Trophoblast cell (in vitro differentiated cells and primary cell): ENCODE results near the gene CACNG7.
A peak's percentile ranks its signal among the peaks of the same experiment; 100 is the strongest.

ENCODE experiments used
- DNase-seq, 2 donors: peaks; one replicate each; pipeline ENCODE4 v3.0.0-alpha.2; 2016
- H2AFZ ChIP-seq: 2 replicates; pipeline ENCODE4 v1.6.1; 2013; ENCODE audit warnings: low read length, moderate library complexity, mild to moderate bottlenecking; ENCODE audit not compliant: insufficient read depth, poor library complexity
- H2AK5ac ChIP-seq: 2 replicates; pipeline ENCODE4 v1.6.1; 2013; ENCODE audit warnings: mild to moderate bottlenecking, low read length
- H2BK120ac ChIP-seq: 2 replicates; pipeline ENCODE4 v1.6.1; 2013; ENCODE audit warnings: low read length, mild to moderate bottlenecking, moderate library complexity; ENCODE audit not compliant: insufficient read depth, poor library complexity
- H2BK12ac ChIP-seq: 2 replicates; pipeline ENCODE4 v1.6.1; 2013; ENCODE audit warnings: mild to moderate bottlenecking, low read length, moderate library complexity
- H2BK5ac ChIP-seq: 2 replicates; pipeline ENCODE4 v1.6.1; 2013; ENCODE audit warnings: low read length, low read depth, moderate library complexity, mild to moderate bottlenecking; ENCODE audit not compliant: poor library complexity
- H3K14ac ChIP-seq: 2 replicates; pipeline ENCODE4 v1.6.1; 2013; ENCODE audit warnings: mild to moderate bottlenecking, low read length
- H3K18ac ChIP-seq: 2 replicates; pipeline ENCODE4 v1.6.1; 2013; ENCODE audit warnings: mild to moderate bottlenecking, low read length
- H3K23ac ChIP-seq: 2 replicates; pipeline ENCODE4 v1.6.1; 2013; ENCODE audit warnings: low read length
- H3K27ac ChIP-seq: 2 replicates; pipeline ENCODE4 v1.5.1; 2013; ENCODE audit warnings: low read depth, mild to moderate bottlenecking, inconsistent platforms, low read length, moderate library complexity
- H3K27me3 ChIP-seq: 2 replicates; pipeline ENCODE4 v1.6.1; 2013; ENCODE audit warnings: inconsistent platforms, mild to moderate bottlenecking, low read length, moderate library complexity; ENCODE audit not compliant: insufficient read depth
- H3K36me3 ChIP-seq, 2 experiments: 1 replicate in 1 of 2; 2 replicates in 1 of 2; pipeline ENCODE4 v1.6.1; 2013; ENCODE audit warnings: low read length in 2 of 2, mild to moderate bottlenecking in 2 of 2, moderate library complexity in 1 of 2; ENCODE audit not compliant: insufficient read depth in 2 of 2, control insufficient read depth in 1 of 2
- H3K4ac ChIP-seq: 2 replicates; pipeline ENCODE4 v1.6.1; 2013; ENCODE audit warnings: low read depth, mild to moderate bottlenecking, low read length, moderate library complexity
- H3K4me1 ChIP-seq, 2 experiments: 1 replicate in 1 of 2; 2 replicates in 1 of 2; pipeline ENCODE4 v1.6.1; 2013; ENCODE audit warnings: low read length in 2 of 2, mild to moderate bottlenecking in 2 of 2, moderate library complexity in 1 of 2; ENCODE audit not compliant: insufficient read depth in 2 of 2, control insufficient read depth in 1 of 2
- H3K4me2 ChIP-seq: 2 replicates; pipeline ENCODE4 v1.6.1; 2013; ENCODE audit warnings: inconsistent platforms, mild to moderate bottlenecking, low read length, moderate library complexity
- H3K4me3 ChIP-seq: 2 replicates; pipeline ENCODE4 v1.5.1; 2013; ENCODE audit warnings: mild to moderate bottlenecking, low read depth, low read length, inconsistent platforms
- H3K79me1 ChIP-seq: one replicate; pipeline ENCODE4 v1.6.1; 2013; ENCODE audit warnings: low read length
- H3K79me2 ChIP-seq: 2 replicates; pipeline ENCODE4 v1.6.1; 2013; ENCODE audit warnings: low read length, mild to moderate bottlenecking; ENCODE audit not compliant: control insufficient read depth, insufficient read depth, poor library complexity
- H3K9ac ChIP-seq: 2 replicates; pipeline ENCODE4 v1.6.1; 2013; ENCODE audit warnings: mild to moderate bottlenecking, low read length
- H3K9me3 ChIP-seq: 2 replicates; pipeline ENCODE4 v1.6.1; 2013; ENCODE audit warnings: low read depth, mild to moderate bottlenecking, control low read depth, inconsistent platforms, low read length; ENCODE audit not compliant: insufficient read depth
- H4K12ac ChIP-seq: 2 replicates; pipeline ENCODE4 v1.6.1; 2013; ENCODE audit warnings: low read depth, mild to moderate bottlenecking, low read length, moderate library complexity
- H4K8ac ChIP-seq: 2 replicates; pipeline ENCODE4 v1.6.1; 2013; ENCODE audit warnings: low read depth, mild to moderate bottlenecking, low read length, moderate library complexity
- H4K91ac ChIP-seq: one replicate; pipeline ENCODE4 v1.6.1; 2013; ENCODE audit warnings: low read depth, mild to moderate bottlenecking, low read length, moderate library complexity
- WGBS: extraction: QIAGEN DNeasy Blood & Tissue Kit; methylation state at CpG from one replicate; pipeline ENCODE4 v1.1.7; 2013; ENCODE audit warnings: missing lambda C conversion rate; ENCODE audit not compliant: insufficient read length, insufficient coverage; ENCODE audit errors: extremely low coverage; 5-methylcytosine and 5-hydroxymethylcytosine counted together

Gene CACNG7

DNA sequence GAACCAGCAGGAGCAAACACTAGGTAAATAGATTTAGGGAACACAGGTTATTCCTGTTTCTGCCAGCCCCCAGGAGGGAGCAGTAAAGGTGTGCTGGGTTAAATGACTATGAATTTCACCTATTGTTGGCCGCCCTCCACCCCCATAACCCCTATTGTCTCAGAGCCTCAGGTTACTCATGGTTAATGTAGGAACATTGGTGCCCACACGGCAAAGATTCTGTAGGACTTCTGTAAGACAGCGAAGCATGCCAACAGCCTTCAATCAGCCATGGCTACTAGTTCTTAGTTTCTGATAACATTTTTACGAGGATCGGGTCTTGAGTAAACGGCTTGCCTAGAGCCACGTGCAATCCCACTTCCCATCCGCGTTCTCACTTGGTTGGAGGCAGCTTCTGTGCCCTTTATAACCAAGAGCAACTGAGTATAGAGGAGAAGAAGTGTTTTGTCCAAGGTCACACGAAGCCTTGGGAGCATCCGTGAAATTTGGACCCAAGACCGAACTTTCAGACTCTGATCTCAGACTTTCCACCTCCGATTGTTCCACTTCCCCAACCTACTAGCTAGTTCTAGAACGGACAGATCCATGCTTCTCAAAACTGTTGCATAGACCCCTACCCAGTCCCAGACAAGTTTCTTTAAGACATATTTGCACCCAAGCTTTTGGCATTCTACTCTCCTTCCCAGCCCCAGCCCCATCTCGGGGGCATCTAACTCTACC, 48.5 kb downstream of the CACNG7 start:
- H3K27ac ChIP-seq: no peak overlapping the region
- no peak overlapping the region for H3K9ac ChIP-seq
- no peak overlapping the region for H2BK120ac ChIP-seq
- no peak overlapping the region for H4K8ac ChIP-seq
- H2BK12ac ChIP-seq: no peak overlapping the region
- H3K4ac ChIP-seq: no peak overlapping the region
- no peak overlapping the region for H2AK5ac ChIP-seq
- DNase-seq: peak in 1 of 2 donors; percentile 5
- H3K27me3 ChIP-seq: peaks cover 45% of the 10 kb centered on the region
- H2BK5ac ChIP-seq: no peak overlapping the region
- H3K14ac ChIP-seq: no peak overlapping the region
- peaks cover 4% of the 10 kb centered on the region for H3K9me3 ChIP-seq
- no peak overlapping the region for H3K4me2 ChIP-seq
- no peak overlapping the region for H4K91ac ChIP-seq
- H3K23ac ChIP-seq: no peak overlapping the region
- no peaks in the 10 kb centered on the region for H3K36me3 ChIP-seq
- WGBS: no CpG with 5 or more reads among the region's 15 CpGs
- no peak overlapping the region for H4K12ac ChIP-seq
- no peaks in the 10 kb centered on the region for H3K79me2 ChIP-seq
- no peak overlapping the region for H3K4me3 ChIP-seq
- no peak overlapping the region for H2AFZ ChIP-seq
- no peaks in the 10 kb centered on the region for H3K79me1 ChIP-seq
- no peak overlapping the region for H3K18ac ChIP-seq
- H3K4me1 ChIP-seq: peaks cover 0 to 2% of the 10 kb centered on the region in 2 experiments

DNA sequence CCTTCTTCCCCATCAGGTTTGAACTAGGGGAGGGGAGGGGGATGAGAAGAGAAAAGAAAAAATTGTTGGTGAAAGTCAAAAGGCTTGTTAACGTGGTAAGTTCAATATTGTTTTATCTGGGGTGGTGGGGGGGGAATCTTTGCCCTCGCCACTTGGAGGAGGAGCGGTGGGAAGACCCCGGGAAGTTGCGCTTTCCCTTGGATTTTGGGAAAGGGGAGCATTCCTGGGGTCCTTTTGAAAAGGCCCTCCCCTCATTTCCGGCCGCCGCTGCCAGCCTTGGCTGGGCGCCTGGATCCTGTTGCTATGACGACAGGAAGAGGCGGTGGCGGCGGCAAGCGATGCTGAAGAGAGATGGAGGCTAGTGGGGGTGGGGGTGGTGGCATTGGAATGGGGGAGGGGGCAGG, 49.1 kb downstream of the CACNG7 start:
- Histone ChIP-seq H3K4me3 (no peak overlapping the region), H3K79me2 (no peaks in the 10 kb centered on the region), H3K9me3 (peaks cover 4% of the 10 kb centered on the region), H2BK120ac (no peak overlapping the region), H3K4me1 (peaks cover 0 to 2% of the 10 kb centered on the region in 2 experiments), H3K27ac (no peak overlapping the region), H2AFZ (no peak overlapping the region), H3K36me3 (no peaks in the 10 kb centered on the region), H3K79me1 (no peaks in the 10 kb centered on the region), H3K18ac (no peak overlapping the region), H2BK5ac (no peak overlapping the region), H3K14ac (no peak overlapping the region), H4K91ac (no peak overlapping the region), H2BK12ac (no peak overlapping the region), H4K8ac (no peak overlapping the region), H3K9ac (no peak overlapping the region), H3K27me3 (peaks cover 47% of the 10 kb centered on the region), H3K4me2 (no peak overlapping the region), H3K23ac (no peak overlapping the region), H2AK5ac (no peak overlapping the region), H4K12ac (no peak overlapping the region), H3K4ac (no peak overlapping the region)
- no peak for DNase-seq
- WGBS: no CpG with 5 or more reads among the region's 14 CpGs

DNA sequence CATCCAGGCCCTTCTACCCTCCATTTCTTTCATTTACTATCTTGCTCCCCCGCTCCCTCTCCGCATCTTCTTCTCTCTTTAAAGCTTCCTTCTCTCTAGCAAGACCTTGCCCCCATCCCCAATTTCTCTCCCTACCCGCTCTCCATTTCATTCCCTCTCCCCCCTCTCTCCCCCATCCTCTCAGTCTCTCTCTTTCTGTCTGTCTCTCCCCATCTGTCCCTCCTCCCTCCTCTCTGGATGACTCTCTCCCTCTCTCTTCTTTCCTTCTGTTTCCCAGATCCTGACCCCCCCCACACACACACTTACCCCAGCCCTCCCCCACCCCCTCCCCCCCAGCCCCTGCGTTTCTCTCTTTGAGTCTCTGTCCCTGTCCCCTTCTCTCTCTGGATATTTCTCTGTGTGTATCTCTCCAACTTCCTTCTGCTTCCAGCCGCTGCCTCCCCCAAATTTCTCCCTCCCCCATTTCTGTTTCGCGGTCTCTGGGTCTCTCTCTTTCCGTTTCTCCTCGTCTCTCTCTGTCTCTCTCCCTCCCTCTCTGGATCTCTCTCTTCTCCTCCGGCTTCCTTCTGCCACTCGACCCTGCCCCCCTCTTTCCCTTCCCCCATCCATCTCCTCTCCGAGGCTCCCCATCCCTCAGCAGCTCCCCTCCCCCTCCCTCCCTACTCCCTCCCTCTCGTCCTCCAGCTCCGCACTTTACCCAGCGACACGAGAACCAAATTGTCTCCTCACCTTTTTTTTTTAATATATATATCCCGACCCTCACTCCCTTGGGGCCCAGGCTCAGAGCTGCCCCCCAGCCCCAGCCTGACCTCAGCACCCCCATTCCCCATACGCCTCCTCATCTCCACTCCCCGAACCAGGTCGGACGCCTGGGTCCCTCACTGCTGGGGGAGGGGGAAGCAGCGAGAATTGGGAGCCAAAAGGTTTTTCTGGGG, 50.0 kb downstream of the CACNG7 start:
- Histone ChIP-seq H3K4ac (no peak overlapping the region), H3K14ac (no peak overlapping the region), H2BK12ac (no peak overlapping the region), H3K27ac (no peak overlapping the region), H2AFZ (no peak overlapping the region), H2BK5ac (no peak overlapping the region), H3K9ac (no peak overlapping the region), H2AK5ac (no peak overlapping the region), H3K4me1 (peaks cover 0 to 2% of the 10 kb centered on the region in 2 experiments), H3K4me2 (no peak overlapping the region), H3K79me2 (no peaks in the 10 kb centered on the region), H3K27me3 (peaks cover 51% of the 10 kb centered on the region), H3K23ac (no peak overlapping the region), H3K79me1 (no peaks in the 10 kb centered on the region), H4K8ac (no peak overlapping the region), H4K12ac (no peak overlapping the region), H3K4me3 (no peak overlapping the region), H3K18ac (no peak overlapping the region), H4K91ac (no peak overlapping the region), H3K36me3 (no peaks in the 10 kb centered on the region), H3K9me3 (peaks cover 4% of the 10 kb centered on the region), H2BK120ac (no peak overlapping the region)
- WGBS: no CpG with 5 or more reads among the region's 22 CpGs
- no peak for DNase-seq

DNA sequence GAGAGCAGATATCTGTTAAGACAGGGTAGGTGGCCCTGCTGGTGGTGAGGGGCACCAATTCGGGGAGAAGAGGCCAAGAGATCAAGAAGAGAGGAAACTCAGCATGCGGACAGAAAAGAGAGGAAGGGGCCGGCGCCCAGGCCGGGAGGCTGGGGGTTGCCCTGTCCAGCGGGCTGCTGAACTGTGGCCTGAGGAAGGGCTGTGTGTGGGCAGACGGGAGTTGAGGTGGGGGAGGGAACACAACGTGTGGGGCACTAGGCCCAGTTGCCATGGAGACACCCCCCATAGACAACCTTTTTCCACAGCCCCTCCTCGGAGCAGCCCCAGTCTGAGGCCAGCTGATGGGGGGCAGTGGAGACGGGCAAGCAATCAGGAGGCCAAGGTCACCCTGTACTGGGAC, 51.1 kb downstream of the CACNG7 start:
- Histone ChIP-seq H3K4me1 (peaks cover 0 to 2% of the 10 kb centered on the region in 2 experiments), H2AK5ac (no peak overlapping the region), H3K23ac (no peak overlapping the region), H2BK12ac (no peak overlapping the region), H4K91ac (no peak overlapping the region), H2BK120ac (no peak overlapping the region), H4K8ac (no peak overlapping the region), H4K12ac (no peak overlapping the region), H3K9me3 (peaks cover 4% of the 10 kb centered on the region), H2BK5ac (no peak overlapping the region), H3K79me1 (no peaks in the 10 kb centered on the region), H3K9ac (no peak overlapping the region), H3K4ac (no peak overlapping the region), H2AFZ (no peak overlapping the region), H3K36me3 (no peaks in the 10 kb centered on the region), H3K18ac (no peak overlapping the region), H3K4me3 (no peak overlapping the region), H3K79me2 (no peaks in the 10 kb centered on the region), H3K4me2 (no peak overlapping the region), H3K27ac (no peak overlapping the region), H3K27me3 (peaks cover 51% of the 10 kb centered on the region), H3K14ac (no peak overlapping the region)
- WGBS: no CpG with 5 or more reads among the region's 10 CpGs
- no peak for DNase-seq
